Fibroblast of the conjunctiva (primary cell): ENCODE results near the gene PHC2.

Experiments used
- DNase-seq: peaks from one replicate; pipeline ENCODE4 v3.0.0-alpha.2; 2010; ENCODE audit warnings: low read depth

Gene PHC2

GRCh38 chr1:33388805-33389771, 41.8 kb downstream of the PHC2 start:
- peak; percentile 45 for DNase-seq

DNA sequence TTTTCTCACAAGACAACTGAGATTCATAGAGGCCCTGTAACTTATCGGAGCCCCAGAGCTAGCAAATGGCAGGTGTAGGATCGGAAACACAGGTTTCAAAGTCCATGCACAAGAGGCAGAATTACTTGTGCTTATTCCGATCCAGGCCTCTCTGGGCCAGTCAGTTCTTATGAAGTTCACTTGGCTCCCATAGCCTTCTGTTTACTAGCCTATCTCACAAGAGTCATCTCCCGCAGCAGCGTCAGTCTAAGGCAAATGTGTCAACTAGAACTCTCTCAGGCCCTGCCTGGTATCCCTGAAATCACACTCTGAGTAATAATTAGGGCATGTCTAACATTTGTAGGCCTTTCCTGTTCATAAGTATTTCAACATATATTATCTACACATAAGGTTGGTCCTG, 43.3 kb downstream of the PHC2 start:
- DNase-seq, result no peak

DNA sequence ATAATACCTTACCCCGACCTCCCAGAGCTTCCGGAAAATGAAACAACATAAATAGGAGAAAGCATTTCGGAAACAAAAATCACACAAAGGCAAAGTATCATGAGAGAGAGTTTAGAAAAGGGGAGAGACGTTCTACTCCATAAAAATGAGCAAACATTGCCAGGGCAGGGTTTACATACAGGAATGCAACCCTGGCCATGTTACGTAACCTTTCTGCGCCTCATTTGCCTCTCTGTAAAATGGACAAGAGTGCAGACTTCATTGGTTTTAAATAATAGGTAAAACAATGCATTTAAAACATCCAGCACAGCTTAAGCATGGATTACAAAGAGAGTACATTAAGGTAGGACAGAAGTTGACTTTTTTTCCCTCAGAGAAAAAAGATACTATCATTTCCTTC, 45.6 kb downstream of the PHC2 start:
- DNase-seq, result no peak

DNA sequence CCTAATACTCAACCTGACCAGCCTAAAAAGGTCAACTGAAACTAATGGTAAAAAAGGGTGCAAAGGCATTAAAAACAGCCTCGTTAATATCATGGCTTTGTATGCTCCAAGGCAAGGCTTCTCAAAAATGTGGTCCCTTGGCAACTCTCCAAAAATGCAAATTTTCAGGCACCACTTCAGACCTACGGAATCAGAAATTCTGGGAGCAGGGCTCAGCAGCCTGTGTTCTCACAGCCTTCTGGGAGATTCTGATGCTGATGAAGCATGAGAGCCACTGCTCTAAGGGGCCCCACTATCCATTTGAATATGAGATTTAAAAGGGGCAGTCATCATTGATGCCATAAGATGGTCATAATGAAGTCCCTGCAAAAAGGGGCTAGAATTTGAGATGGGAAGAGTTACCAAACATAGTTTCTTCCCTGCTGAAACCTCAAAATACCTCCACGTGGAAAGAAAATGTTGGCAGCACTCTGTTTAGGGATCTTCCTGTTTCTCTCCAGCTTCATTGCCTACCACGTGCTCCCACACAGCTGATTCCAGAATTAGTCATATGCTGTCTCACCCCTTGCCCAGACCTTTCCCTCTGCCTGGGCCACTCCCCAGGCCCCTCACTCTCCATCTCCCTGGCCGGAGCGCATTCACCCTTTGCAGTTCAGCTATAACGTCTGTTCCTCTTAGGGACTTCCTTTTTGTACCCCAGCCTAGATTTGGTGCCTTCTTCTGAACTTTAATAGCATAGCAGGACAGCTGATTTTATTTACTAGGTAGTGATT, 46.7 kb downstream of the PHC2 start:
- DNase-seq, result no peak

DNA sequence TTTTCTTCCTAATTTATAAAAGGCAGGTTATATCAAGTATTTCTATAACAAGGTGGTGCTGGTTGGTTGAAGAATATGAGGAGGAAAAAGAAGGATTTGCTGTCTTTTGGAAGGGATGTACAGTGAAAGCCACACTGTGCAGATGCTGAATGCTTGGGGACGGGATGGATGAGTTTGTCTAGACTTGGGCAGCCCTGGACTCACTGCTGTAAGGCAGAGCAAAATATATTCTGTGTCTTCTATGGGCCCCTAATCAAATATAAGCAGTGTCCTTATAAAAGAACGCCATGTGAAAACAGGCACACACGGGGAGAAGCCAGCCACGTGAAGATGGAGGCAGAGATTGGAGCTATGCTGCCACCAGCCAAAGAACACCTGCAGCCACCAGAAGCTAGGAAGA, 47.4 kb downstream of the PHC2 start:
- no peak for DNase-seq

DNA sequence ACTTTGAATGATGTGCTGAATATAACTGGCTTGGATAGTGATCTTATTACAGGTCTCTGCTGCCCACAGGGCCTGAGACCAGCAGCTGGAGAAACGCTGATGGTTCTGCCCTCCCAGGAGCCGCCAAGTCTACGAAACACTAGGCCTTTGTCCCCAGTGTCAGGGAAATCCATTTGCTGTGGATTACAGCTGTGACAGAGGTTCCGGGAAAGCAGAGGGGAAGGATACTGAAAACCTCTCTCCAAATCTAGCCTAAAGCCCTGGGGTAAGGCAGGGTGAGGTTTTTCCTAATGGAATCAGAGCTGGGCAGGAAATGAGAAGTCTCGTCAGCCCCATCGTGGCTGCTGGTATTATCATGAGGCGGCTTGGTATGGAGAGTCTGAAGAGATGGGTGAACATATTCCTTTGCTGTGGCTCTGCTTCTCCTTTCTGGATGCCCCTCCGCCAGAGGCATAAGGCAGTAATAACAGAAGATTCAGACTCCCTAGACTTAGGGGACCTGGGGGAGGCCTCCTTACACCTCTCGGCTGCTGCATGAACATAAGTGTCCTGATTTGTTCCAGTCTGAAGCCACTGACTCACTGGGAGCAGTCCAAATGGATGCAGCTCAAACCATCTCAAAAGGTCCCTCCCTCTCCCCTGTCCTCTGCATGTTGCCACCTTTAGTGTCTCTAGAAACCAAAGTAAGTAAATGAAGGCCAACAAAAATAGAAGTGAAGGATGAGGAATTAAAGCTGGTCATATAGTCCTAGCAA, 48.1 kb downstream of the PHC2 start:
- DNase-seq, result no peak

DNA sequence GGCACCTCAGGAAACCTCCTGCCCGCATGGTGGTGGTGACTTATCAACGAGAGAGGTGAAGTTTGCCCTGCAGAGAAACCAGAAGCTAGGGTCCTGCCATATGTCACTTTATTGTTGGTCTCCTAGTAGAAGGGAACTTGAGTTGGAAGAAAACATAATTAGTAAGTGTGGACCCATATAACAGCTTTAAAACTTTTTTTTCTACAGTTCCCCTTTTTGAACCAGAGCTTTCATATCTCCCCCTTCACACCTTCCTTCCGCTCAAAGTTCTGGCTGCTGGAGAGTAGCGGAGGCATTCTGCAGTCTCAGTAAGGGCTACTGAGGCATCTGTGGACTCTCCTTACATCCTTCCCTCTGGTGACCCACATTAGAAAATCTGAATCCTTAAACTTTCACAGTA, 48.9 kb downstream of the PHC2 start:
- no peak for DNase-seq

GRCh38 chr1:33380811-33381210, 50.1 kb downstream of the PHC2 start:
- no peak for DNase-seq

DNA sequence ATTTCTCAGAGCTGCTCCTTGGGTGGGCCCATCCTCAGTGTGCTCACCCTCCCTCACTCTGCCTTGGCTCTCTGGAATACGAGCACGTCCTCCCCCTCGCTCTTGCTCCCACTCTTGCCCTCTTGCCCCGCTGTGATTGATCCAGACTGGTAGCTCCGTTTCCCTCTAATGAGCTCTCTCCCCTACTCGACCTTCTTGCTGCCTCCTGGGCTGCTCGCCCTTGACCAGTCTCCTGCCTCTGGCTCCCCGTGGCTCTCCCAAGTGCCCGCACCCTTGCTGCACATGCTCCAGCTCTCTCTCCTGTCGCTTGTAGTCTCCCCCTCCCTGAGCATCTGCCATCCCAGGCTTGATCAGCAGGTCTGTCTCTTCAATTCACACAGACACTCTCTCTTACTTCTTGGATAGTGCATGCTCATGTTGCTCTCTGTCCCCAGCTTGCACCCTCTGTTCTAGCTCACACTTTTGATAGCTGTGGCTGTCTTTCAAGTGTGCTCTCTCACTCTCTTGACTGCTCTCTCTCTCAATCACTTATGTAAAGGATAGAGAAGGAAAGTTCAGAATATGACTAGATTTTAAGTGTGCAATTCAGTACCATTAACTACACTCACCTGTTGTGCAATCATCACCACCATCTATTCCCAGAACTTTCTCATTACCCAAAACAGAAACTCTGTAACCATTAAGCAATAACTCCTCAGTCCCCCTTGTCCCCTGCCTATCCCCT, 51.1 kb downstream of the PHC2 start:
- DNase-seq, result no peak

- no peak for DNase-seq
Observed at GRCh38 chr1:33378976-33379375, 51.9 kb downstream of the PHC2 start.

GRCh38 chr1:33378524-33378923, 52.4 kb downstream of the PHC2 start:
- no peak for DNase-seq

GRCh38 chr1:33377756-33378155, 53.1 kb downstream of the PHC2 start:
- DNase-seq, result no peak

DNA sequence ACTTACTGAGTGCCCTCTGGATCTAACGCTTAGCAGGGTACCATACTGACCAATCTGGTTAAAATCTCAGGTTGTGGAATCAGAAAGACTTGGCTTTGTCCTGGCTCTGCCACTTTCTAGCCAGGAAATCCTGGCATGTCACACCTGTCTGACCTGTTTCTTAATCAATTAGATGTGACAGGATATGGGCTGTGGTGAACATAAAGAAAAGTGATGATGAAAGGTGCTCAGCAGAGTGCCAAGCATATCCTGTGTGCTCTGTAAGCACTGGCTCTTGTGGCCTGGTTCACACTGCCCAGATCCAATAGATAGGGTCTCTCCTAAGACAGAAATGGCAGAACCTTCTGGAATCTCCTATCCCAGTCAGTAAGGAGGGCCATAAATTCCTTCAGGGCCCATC, 53.9 kb downstream of the PHC2 start:
- no peak for DNase-seq

- no peak for DNase-seq
Observed at GRCh38 chr1:33375316-33375715, 55.6 kb downstream of the PHC2 start.

- DNase-seq, result no peak
Observed at GRCh38 chr1:33374336-33375105, 56.4 kb downstream of the PHC2 start.

GRCh38 chr1:33373606-33374005, 57.3 kb downstream of the PHC2 start:
- no peak for DNase-seq

- no peak for DNase-seq
Observed at GRCh38 chr1:33372677-33373076, 58.2 kb downstream of the PHC2 start.

DNA sequence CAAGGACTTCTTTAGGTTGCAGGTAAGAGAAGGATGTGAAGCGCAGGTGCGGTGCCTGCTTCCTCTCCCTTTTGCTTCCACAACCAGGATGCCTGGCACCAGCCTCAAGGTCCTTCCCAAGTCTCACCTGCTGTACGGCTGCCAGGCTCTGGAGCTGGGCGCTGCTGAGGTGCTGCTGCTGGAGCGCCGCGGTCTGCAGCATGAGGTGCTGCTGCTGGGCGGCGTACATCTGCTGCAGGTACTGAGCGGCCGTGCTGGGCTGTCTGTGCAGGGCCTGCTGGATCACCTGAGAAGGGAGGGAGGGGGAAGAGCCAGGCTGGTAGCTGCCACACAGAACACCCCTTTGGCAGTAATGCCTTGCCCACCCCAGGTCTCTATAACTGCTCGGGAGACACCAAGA, 58.7 kb downstream of the PHC2 start:
- DNase-seq, result no peak

DNA sequence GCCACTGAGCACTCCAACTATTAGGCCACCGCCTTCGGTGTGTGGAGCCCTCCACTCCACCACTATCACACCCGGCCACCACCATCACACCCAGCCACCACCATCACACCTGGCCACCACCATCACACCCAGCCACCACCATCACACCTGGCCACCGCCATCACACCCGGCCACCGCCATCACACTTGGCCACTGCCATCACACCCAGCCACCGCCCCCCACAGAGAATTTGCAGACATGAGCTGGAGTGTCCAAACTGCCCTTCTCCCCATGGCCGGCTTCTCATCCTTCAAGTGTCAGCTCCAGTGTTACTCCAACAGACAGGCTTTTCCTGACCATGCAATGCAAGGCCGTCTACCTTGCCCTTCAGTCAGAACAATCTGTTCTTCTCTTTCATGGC, 59.6 kb downstream of the PHC2 start:
- DNase-seq, result no peak

DNA sequence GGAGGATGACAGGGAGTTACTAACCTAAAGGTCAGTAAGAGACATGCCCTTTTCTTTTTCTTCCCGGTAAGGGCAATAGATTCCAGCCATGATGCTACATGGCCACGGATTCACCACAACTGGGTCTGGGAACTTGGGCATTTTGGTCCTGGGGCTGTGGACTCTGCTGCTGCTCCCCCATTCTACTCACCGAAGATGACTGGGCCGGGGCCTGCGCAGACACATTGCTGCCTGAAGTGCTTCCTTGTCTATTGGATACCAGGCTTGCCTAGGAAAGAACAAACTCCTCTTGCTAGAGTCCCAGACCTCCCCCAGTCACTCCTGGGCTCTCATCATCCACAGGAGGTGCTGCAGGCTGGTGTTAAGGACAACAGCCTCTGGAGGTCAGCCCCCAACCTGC, 60.1 kb downstream of the PHC2 start:
- DNase-seq, result no peak

GRCh38 chr1:33370301-33370700, 60.6 kb downstream of the PHC2 start:
- DNase-seq, result peak; percentile 64
